Gastroesophageal sphincter (tissue), 3 donors: ENCODE measurements around the gene HIVEP3.

ENCODE experiments used
- EP300 ChIP-seq: sonication (generic); formaldehyde crosslinking; IDR thresholded peaks from one replicate; pipeline ENCODE4 v1.6.1; 2017; ENCODE audit warnings: antibody characterized with exemption, mild to moderate bottlenecking
- POLR2A ChIP-seq, 2 donors: fragments of 450-650 bp; IDR thresholded peaks; one replicate each; pipeline ENCODE4 v1.6.1; 2017; ENCODE audit warnings: antibody characterized with exemption in 2 of 2, mild to moderate bottlenecking in 2 of 2, moderate library complexity in 1 of 2
- POLR2AphosphoS5 ChIP-seq: sonication (generic); formaldehyde crosslinking; IDR thresholded peaks from one replicate; pipeline ENCODE4 v1.6.1; 2017; ENCODE audit warnings: antibody characterized with exemption
- TF ChIP-seq, protein P1 (sequence below), 4 experiments: fragments of 200-600 bp in 2 of 4; fragments of 450-650 bp in 2 of 4; sonication (generic) in 1 of 4; IDR thresholded peaks; one replicate each; pipeline ENCODE4 v1.5.1; 2017 to 2019; ENCODE audit warnings: antibody characterized with exemption in 4 of 4, mild to moderate bottlenecking in 2 of 4, moderate library complexity in 2 of 4

DNA sequence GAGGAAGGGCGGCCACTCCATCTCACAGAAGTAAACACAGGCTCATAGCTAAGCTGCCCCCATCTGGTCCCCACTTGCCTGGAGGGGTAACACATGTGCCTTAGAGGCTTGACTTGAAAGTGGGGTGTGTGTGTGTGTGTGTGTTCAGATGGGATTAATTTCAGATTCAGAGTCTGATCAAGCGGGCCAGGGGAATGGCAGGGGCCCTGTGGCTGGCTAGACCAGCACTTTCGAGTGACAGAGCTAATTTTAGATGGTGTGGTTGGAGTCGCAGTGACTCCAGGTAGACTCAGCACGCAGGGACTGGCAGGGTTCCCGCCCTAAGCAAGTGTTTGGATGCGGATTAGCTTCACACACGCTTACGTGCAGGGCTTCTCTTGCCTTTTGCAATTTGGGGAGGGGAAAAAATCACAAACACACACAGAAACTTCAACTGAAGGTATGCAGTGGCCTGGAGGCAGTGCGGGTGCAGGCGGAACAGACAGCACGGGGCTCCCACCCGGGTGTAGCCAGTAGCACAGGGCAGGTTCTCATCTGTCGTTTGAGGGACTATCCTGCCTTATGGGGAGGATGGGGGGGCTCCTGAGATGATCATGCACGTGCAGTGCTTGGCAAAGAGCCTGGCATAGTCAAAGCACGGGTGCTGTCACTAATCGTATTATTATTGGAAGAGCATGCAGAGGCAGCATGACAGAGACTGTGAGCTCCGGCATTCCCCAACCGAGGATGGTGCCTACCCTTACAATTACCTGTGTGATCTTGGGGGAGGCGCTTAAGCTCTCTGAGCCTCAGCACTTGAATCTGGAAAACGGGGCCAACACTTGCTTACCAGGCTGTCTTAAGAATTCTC lies 435.5 kb downstream of the HIVEP3 start:
- TF ChIP-seq, protein P1, sequence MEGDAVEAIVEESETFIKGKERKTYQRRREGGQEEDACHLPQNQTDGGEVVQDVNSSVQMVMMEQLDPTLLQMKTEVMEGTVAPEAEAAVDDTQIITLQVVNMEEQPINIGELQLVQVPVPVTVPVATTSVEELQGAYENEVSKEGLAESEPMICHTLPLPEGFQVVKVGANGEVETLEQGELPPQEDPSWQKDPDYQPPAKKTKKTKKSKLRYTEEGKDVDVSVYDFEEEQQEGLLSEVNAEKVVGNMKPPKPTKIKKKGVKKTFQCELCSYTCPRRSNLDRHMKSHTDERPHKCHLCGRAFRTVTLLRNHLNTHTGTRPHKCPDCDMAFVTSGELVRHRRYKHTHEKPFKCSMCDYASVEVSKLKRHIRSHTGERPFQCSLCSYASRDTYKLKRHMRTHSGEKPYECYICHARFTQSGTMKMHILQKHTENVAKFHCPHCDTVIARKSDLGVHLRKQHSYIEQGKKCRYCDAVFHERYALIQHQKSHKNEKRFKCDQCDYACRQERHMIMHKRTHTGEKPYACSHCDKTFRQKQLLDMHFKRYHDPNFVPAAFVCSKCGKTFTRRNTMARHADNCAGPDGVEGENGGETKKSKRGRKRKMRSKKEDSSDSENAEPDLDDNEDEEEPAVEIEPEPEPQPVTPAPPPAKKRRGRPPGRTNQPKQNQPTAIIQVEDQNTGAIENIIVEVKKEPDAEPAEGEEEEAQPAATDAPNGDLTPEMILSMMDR (IDR thresholded peaks at IDR 0.05) = no peak
- TF ChIP-seq POLR2AphosphoS5 = no peak
- TF ChIP-seq POLR2A (IDR thresholded peaks at IDR 0.05) = no peak
- TF ChIP-seq EP300 = no peak
